ENCODE data around the gene DDRGK1.

Gene DDRGK1

GRCh38 chr20:3199206-3199605 lies 5.3 kb downstream of the DDRGK1 start:
- peaks cover 0 to 15% (median 14%) of the 10 kb centered on the region in 4 donors for H3K4me1 ChIP-seq
- H3K9me3 ChIP-seq, result no peaks in the 10 kb centered on the region
- H3K27me3 ChIP-seq, result no peaks in the 10 kb centered on the region
- intact Hi-C loops (cut with DNase I; ENCODE audit: low total_unique reads), result no loop called here
- TF ChIP-seq CTCF (IDR thresholded peaks at IDR 0.05), result no peak
- no peak for DNase-seq
- H3K27ac ChIP-seq, result no peak overlapping the region
- no peak overlapping the region for H3K4me3 ChIP-seq
- peaks cover 30 to 77% (median 43%) of the 10 kb centered on the region in 3 donors for H3K36me3 ChIP-seq

GRCh38 chr20:3195590-3196237 lies 8.8 kb downstream of the DDRGK1 start:
- intact Hi-C loops (cut with DNase I; ENCODE audit: low total_unique reads), result no loop called here
- Histone ChIP-seq H3K27ac (no peak overlapping the region), H3K27me3 (no peaks in the 10 kb centered on the region), H3K9me3 (no peaks in the 10 kb centered on the region), H3K4me3 (no peak overlapping the region), H3K4me1 (no peaks in the 10 kb centered on the region), H3K36me3 (peaks cover 60 to 98% (median 74%) of the 10 kb centered on the region in 3 donors)
- TF ChIP-seq CTCF (IDR thresholded peaks at IDR 0.05), result no peak
- DNase-seq, result no peak

GRCh38 chr20:3194617-3195280 lies 9.7 kb downstream of the DDRGK1 start:
- H3K27me3 ChIP-seq, result no peaks in the 10 kb centered on the region
- no peak for DNase-seq
- intact Hi-C loops (cut with DNase I; ENCODE audit: low total_unique reads), result no loop called here

GRCh38 chr20:3193806-3194616 lies 10.5 kb downstream of the DDRGK1 start:
- intact Hi-C loops (cut with DNase I; ENCODE audit: low total_unique reads), result no loop called here
- no peak overlapping the region for H3K27ac ChIP-seq
- no peak overlapping the region for H3K4me3 ChIP-seq
- peaks cover 51 to 98% (median 73%) of the 10 kb centered on the region in 3 donors for H3K36me3 ChIP-seq
- no peaks in the 10 kb centered on the region for H3K4me1 ChIP-seq
- no peaks in the 10 kb centered on the region for H3K9me3 ChIP-seq
- TF ChIP-seq CTCF (IDR thresholded peaks at IDR 0.05), result no peak
- no peaks in the 10 kb centered on the region for H3K27me3 ChIP-seq
- no peak for DNase-seq

More at GRCh38 chr20:3194617-3195280, 9.7 kb downstream of the DDRGK1 start:
- H3K4me1 ChIP-seq, result no peaks in the 10 kb centered on the region
- no peak overlapping the region for H3K4me3 ChIP-seq
- no peak overlapping the region for H3K27ac ChIP-seq
- H3K9me3 ChIP-seq, result no peaks in the 10 kb centered on the region
- H3K36me3 ChIP-seq, result peaks cover 56 to 98% (median 74%) of the 10 kb centered on the region in 3 donors
- TF ChIP-seq CTCF (IDR thresholded peaks at IDR 0.05), result no peak

- no peak overlapping the region for H3K27ac ChIP-seq
- intact Hi-C loops (cut with DNase I; ENCODE audit: low total_unique reads), result no loop called here
- TF ChIP-seq CTCF (IDR thresholded peaks at IDR 0.05), result no peak
- no peaks in the 10 kb centered on the region for H3K9me3 ChIP-seq
- peaks cover 51 to 93% (median 71%) of the 10 kb centered on the region in 3 donors for H3K36me3 ChIP-seq
- no peaks in the 10 kb centered on the region for H3K4me1 ChIP-seq
- no peaks in the 10 kb centered on the region for H3K27me3 ChIP-seq
- DNase-seq, result no peak
- H3K4me3 ChIP-seq, result no peak overlapping the region
Observed at GRCh38 chr20:3192226-3193015, 12.1 kb downstream of the DDRGK1 start.

All from tibial artery (tissue), 4 donors.